Fibroblast of pulmonary artery (primary cell): ENCODE data around the gene LCMT1.

Experiments
- DNase-seq: peaks from one replicate; pipeline ENCODE4 v3.0.0-alpha.2; 2010; ENCODE audit warnings: low read depth
- H3K4me3 ChIP-seq: replicated peaks from 2 replicates; pipeline ENCODE4 v1.5.1; 2011; ENCODE audit warnings: low read depth, mild to moderate bottlenecking, control low read depth, low read length, moderate library complexity
- CTCF ChIP-seq: IDR thresholded peaks from 2 replicates; pipeline ENCODE4 v1.5.1; 2011; ENCODE audit warnings: mild to moderate bottlenecking, control low read depth, low read length, inconsistent platforms; ENCODE audit errors: missing control alignments

Gene LCMT1

GRCh38 chr16:25141648-25142047, 30.1 kb downstream of the LCMT1 start:
- no peak for TF ChIP-seq CTCF
- H3K4me3 ChIP-seq = no peak overlapping the region
- no peak for DNase-seq

- peak; percentile 28 for TF ChIP-seq CTCF
- no peak for DNase-seq
Measured at GRCh38 chr16:25143928-25144327, 32.4 kb downstream of the LCMT1 start.

GRCh38 chr16:25148568-25149215, 37.1 kb downstream of the LCMT1 start:
- DNase-seq = no peak
- no peak for TF ChIP-seq CTCF

More at GRCh38 chr16:25143928-25144327, 32.4 kb downstream of the LCMT1 start:
- H3K4me3 ChIP-seq = no peak overlapping the region

GRCh38 chr16:25151996-25152395, 40.5 kb downstream of the LCMT1 start:
- DNase-seq = peak; percentile 16
- no peak overlapping the region for H3K4me3 ChIP-seq
- TF ChIP-seq CTCF = no peak

More at GRCh38 chr16:25148568-25149215, 37.1 kb downstream of the LCMT1 start:
- no peak overlapping the region for H3K4me3 ChIP-seq

GRCh38 chr16:25155553-25156460, 44.3 kb downstream of the LCMT1 start:
- TF ChIP-seq CTCF = no peak
- DNase-seq = no peak
- H3K4me3 ChIP-seq = no peak overlapping the region

GRCh38 chr16:25157271-25157875, 45.8 kb downstream of the LCMT1 start:
- no peak for DNase-seq
- TF ChIP-seq CTCF = no peak
- H3K4me3 ChIP-seq = no peak overlapping the region
